Ishikawa (cell line): ENCODE data around the gene GPR12.

Experiments
- CREB1 ChIP-seq: IDR thresholded peaks from 2 replicates; pipeline ENCODE4 v1.6.1; 2012; ENCODE audit warnings: low read depth
- NFIC ChIP-seq: IDR thresholded peaks from 2 replicates; pipeline ENCODE4 v1.6.1; 2012
- RAD21 ChIP-seq: IDR thresholded peaks from 2 replicates; pipeline ENCODE4 v1.6.1; 2012; ENCODE audit warnings: low read depth
- TEAD4 ChIP-seq: IDR thresholded peaks from 2 replicates; pipeline ENCODE4 v1.6.1; 2012
- YY1 ChIP-seq: IDR thresholded peaks from 2 replicates; pipeline ENCODE4 v1.6.1; 2012; ENCODE audit warnings: low read depth
- TF ChIP-seq, protein P1 (sequence below): IDR thresholded peaks from 2 replicates; pipeline ENCODE4 v1.6.1; 2012

DNA sequence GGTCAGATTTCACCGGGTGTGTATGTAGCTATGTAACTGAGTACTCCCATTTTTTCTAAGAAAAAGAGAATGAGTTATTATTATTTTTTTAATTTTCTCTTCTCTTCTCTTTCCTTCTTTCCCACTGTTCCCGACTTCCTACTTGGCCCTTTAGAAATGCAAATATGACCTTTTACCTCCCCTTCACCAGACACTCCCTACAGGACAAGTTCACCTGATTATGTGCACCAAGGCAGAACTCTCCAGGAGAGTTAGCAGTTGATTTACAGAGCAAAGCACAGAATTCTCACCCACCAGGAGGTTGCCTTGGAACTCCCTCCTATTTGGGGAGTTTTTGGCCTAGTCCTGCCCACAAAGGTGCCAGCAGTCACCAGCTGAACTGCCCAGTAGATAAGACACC is 49.5 kb upstream of the GPR12 start:
- TF ChIP-seq CREB1 (no peak), TEAD4 (no peak), RAD21 (no peak), YY1 (no peak), NFIC (no peak)
- TF ChIP-seq, protein P1, sequence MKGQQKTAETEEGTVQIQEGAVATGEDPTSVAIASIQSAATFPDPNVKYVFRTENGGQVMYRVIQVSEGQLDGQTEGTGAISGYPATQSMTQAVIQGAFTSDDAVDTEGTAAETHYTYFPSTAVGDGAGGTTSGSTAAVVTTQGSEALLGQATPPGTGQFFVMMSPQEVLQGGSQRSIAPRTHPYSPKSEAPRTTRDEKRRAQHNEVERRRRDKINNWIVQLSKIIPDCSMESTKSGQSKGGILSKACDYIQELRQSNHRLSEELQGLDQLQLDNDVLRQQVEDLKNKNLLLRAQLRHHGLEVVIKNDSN = no peak
